Measurements from ENCODE around the gene WIPF3. TPM values are rescaled to one million over a fixed set of nuclear protein-coding genes. Genes with fewer than 3 reads are reported as not detected.

The WIPF3 gene
- total RNA-seq (2022; extraction: Qiagen RNA extraction; ENCODE audit: low read depth), result 0.53 to 0.78 TPM (median 0.58 TPM) in 5 replicates

GRCh38 chr7:29806208-29806994 is at the start of gene WIPF3:
TSS of gene WIPF3 (plus strand) at chr7:29806508. CDS start at chr7:29834725, 28,217 bp downstream.

Other genes with a start within 250 kb of the WIPF3 start
- 1.5 to 2.6 TPM (median 2.3 TPM) in 5 replicates for gene PRR15, start 242.7 kb upstream of the WIPF3 start, total RNA-seq (2022; extraction: Qiagen RNA extraction; ENCODE audit: low read depth)
- gene SCRN1, start 183.3 kb downstream of the WIPF3 start, total RNA-seq (2022; extraction: Qiagen RNA extraction; ENCODE audit: low read depth), result 48.4 to 71.5 TPM (median 66.4 TPM) in 5 replicates
- gene FKBP14, start 220.2 kb downstream of the WIPF3 start, total RNA-seq (2022; extraction: Qiagen RNA extraction; ENCODE audit: low read depth), result 6.6 to 10.3 TPM (median 10.1 TPM) in 5 replicates
- gene PLEKHA8, start 221.9 kb downstream of the WIPF3 start, total RNA-seq (2022; extraction: Qiagen RNA extraction; ENCODE audit: low read depth), result 3.9 to 6.4 TPM (median 5.7 TPM) in 5 replicates

Measured in A549 treated with RU486 at 1 μM for 4 hours (cell line).